K562 (cell line): ENCODE results near the gene FKBP2. TPM values are rescaled to one million over a fixed set of nuclear protein-coding genes. Genes with fewer than 3 reads are reported as not detected.

Experiments
- ATAC-seq: fragments of 200-7000 bp; cut with Tn5 transposase; 3 replicates; pipeline ENCODE4 v1.9.1; 2020; ENCODE audit warnings: moderate library complexity
- BruUV-seq: library from RNA; stranded (reverse); fragments of 400-500 nt; replicated peaks from 2 replicates; lab custom pipeline; 2021; lab: Mats Ljungman, UMichigan
- CTCF ChIA-PET: fragments of 300-600 bp; formaldehyde crosslinking; extraction: SDS; loops from one replicate; lab custom pipeline; 2021; ENCODE audit warnings: low intra/inter-chr PET ratio; lab: Yijun Ruan, JAX
- POLR2A ChIA-PET: fragments of 300-600, 350-650 bp; sonication (Branson Sonifier 250); formaldehyde crosslinking; extraction: SDS; loops from one replicate; lab custom pipeline; 2021; ENCODE audit warnings: antibody characterized with exemption, inconsistent platforms; lab: Yijun Ruan, JAX
- DNase-seq, 4 experiments: peaks; one replicate each; pipeline versions ENCODE4 v3.0.0 to v3.0.0-alpha.2; 2011 to 2018; ENCODE audit warnings: low spot score in 3 of 4, mixed read lengths in 3 of 4; ENCODE audit errors: extremely low read depth in 1 of 4
- FAIRE-seq: peaks from 2 replicates; lab custom pipeline; 2011; peaks lifted over from hg19 to GRCh38; lab: Jason Lieb, UNC
- H2AFZ ChIP-seq: 2 replicates; pipeline ENCODE4 v1.6.0; 2011; ENCODE audit warnings: low read depth, low read length, control low read depth, inconsistent platforms
- H3K27ac ChIP-seq: fragments of 200-600 bp; 3 replicates; pipeline ENCODE4 v1.8.0; 2011; ENCODE audit warnings: low read depth, mild to moderate bottlenecking, control low read depth, inconsistent platforms, low read length, moderate library complexity, mixed read lengths; ENCODE audit errors: extremely low read depth
- H3K27me3 ChIP-seq, 2 experiments: fragments of 300-600 bp in 1 of 2; 2 replicates in 1 of 2; 3 replicates in 1 of 2; pipeline versions ENCODE4 v1.6.0 to v1.8.0; 2011; ENCODE audit warnings: inconsistent platforms in 2 of 2, low read length in 2 of 2, mild to moderate bottlenecking in 1 of 2, mixed read lengths in 1 of 2, moderate library complexity in 1 of 2; ENCODE audit not compliant: control insufficient read depth in 2 of 2, insufficient read depth in 2 of 2
- H3K36me3 ChIP-seq: fragments of 300-600 bp; 3 replicates; pipeline ENCODE4 v1.8.0; 2011; ENCODE audit warnings: mild to moderate bottlenecking, low read length, inconsistent platforms; ENCODE audit not compliant: control insufficient read depth, insufficient read depth
- H3K4me1 ChIP-seq, 2 experiments: fragments of 200-600 bp in 1 of 2; replicated peaks in 1 of 2; 2 replicates in 1 of 2; 3 replicates in 1 of 2; pipeline versions ENCODE4 v1.5.1 to v1.8.0; 2011; ENCODE audit warnings: inconsistent platforms in 2 of 2, low read length in 2 of 2, mild to moderate bottlenecking in 1 of 2, mixed read lengths in 1 of 2, moderate library complexity in 1 of 2; ENCODE audit not compliant: control insufficient read depth in 2 of 2, insufficient read depth in 2 of 2
- H3K4me2 ChIP-seq: 2 replicates; pipeline ENCODE4 v1.6.1; 2011; ENCODE audit warnings: low read length, control low read depth, inconsistent platforms, mixed read lengths; ENCODE audit not compliant: insufficient read depth
- H3K4me3 ChIP-seq: fragments of 200-600 bp; sonication (generic), shearing (Covaris generic); 2 replicates; pipeline ENCODE4 v1.5.1; 2016; ENCODE audit warnings: control low read depth, inconsistent platforms
- H3K79me2 ChIP-seq: fragments of 200-600 bp; 3 replicates; pipeline ENCODE4 v1.8.0; 2011; ENCODE audit warnings: low read length, inconsistent platforms; ENCODE audit not compliant: control insufficient read depth, insufficient read depth
- H3K9ac ChIP-seq, 2 experiments: 2 replicates each; pipeline versions ENCODE4 v1.6.0 to v1.6.1; 2011; ENCODE audit warnings: low read depth in 2 of 2, low read length in 2 of 2, control low read depth in 1 of 2, inconsistent platforms in 1 of 2, mild to moderate bottlenecking in 1 of 2, mixed read lengths in 1 of 2; ENCODE audit not compliant: insufficient read depth in 1 of 2
- H3K9me1 ChIP-seq: one replicate; pipeline ENCODE4 v1.6.0; 2011; ENCODE audit warnings: inconsistent platforms, mild to moderate bottlenecking, low read length, moderate library complexity; ENCODE audit not compliant: control insufficient read depth, insufficient read depth
- H3K9me3 ChIP-seq: replicated peaks from 2 replicates; pipeline ENCODE4 v1.5.1; 2011; ENCODE audit warnings: low read depth, low read length, inconsistent platforms; ENCODE audit not compliant: control insufficient read depth, insufficient read depth
- H4K20me1 ChIP-seq: replicated peaks from 2 replicates; pipeline ENCODE4 v1.6.1; 2011; ENCODE audit warnings: low read length, inconsistent platforms, mixed read lengths; ENCODE audit not compliant: control insufficient read depth, insufficient read depth
- ARNT ChIP-seq, 2 experiments: fragments of 450-650 bp; IDR thresholded peaks; 2 replicates each; pipeline ENCODE4 v1.6.1; 2016; ENCODE audit warnings: mild to moderate bottlenecking in 1 of 2
- BRF1 ChIP-seq: IDR thresholded peaks from 3 replicates; pipeline ENCODE4 v1.6.1; 2011; ENCODE audit warnings: borderline replicate concordance, mild to moderate bottlenecking; ENCODE audit not compliant: insufficient read length; ENCODE audit errors: extremely low read depth
- CREB1 ChIP-seq, 2 experiments: sonication (generic) in 1 of 2; formaldehyde crosslinking in 1 of 2; IDR thresholded peaks; 2 replicates each; pipeline versions ENCODE4 v1.6.1 to v1.8.0; 2012 to 2022; ENCODE audit warnings: inconsistent platforms in 1 of 2, mild to moderate bottlenecking in 1 of 2, missing genetic modification reagents in 1 of 2, moderate library complexity in 1 of 2
- DNMT1 ChIP-seq: fragments of 450-650 bp; IDR thresholded peaks from 2 replicates; pipeline ENCODE4 v1.6.1; 2016; ENCODE audit warnings: antibody characterized with exemption, mild to moderate bottlenecking
- GTF2F1 ChIP-seq: IDR thresholded peaks from 2 replicates; pipeline ENCODE4 v1.6.1; 2011; ENCODE audit warnings: low read depth, low read length, improper control_type of control experiment
- PHB ChIP-seq: fragments of 250-450 bp; sonication (Bioruptor Pico); IDR thresholded peaks from 2 replicates; pipeline ENCODE4 v1.5.0; 2021
- PML ChIP-seq: IDR thresholded peaks from 2 replicates; pipeline ENCODE4 v1.6.1; 2012; ENCODE audit warnings: low read length, inconsistent platforms
- SAFB ChIP-seq: fragments of 200-400 bp; formaldehyde crosslinking; IDR thresholded peaks from 2 replicates; pipeline ENCODE4 v1.6.1; 2017; ENCODE audit warnings: low read depth, low read length, borderline replicate concordance
- SETDB1 ChIP-seq: IDR thresholded peaks from one replicate; pipeline ENCODE4 v1.6.1; 2012; ENCODE audit warnings: low read length, control low read depth, inconsistent platforms
- ZBTB7A ChIP-seq: IDR thresholded peaks from 2 replicates; pipeline ENCODE4 v1.6.1; 2011; ENCODE audit warnings: low read depth, mild to moderate bottlenecking, low read length, moderate library complexity, borderline replicate concordance; ENCODE audit not compliant: control insufficient read depth
- ZC3H4 ChIP-seq: sonication (generic); formaldehyde crosslinking; IDR thresholded peaks from 2 replicates; pipeline ENCODE4 v1.9.0; 2021; ENCODE audit warnings: missing genetic modification reagents, borderline replicate concordance
- ZEB2 ChIP-seq: fragments of 450-650 bp; IDR thresholded peaks from 2 replicates; pipeline ENCODE4 v1.6.1; 2016
- ZNF175 ChIP-seq: fragments of 200-800 bp; sonication (Bioruptor generic); IDR thresholded peaks from 2 replicates; pipeline ENCODE4 v1.6.1; 2016; ENCODE audit warnings: low read depth, mild to moderate bottlenecking, missing genetic modification characterization, missing compliant biosample characterization
- ZNF217 ChIP-seq: sonication (generic); formaldehyde crosslinking; IDR thresholded peaks from 2 replicates; pipeline ENCODE4 v1.8.0; 2022; ENCODE audit warnings: mild to moderate bottlenecking, missing genetic modification reagents
- WGBS: fragments of 100-300 bp; shearing (Covaris generic); methylation state at CpG from one replicate; pipeline ENCODE4 v1.1.6; 2016; ENCODE audit warnings: low coverage, mixed read lengths; ENCODE audit not compliant: insufficient coverage; ENCODE audit errors: missing lambda C conversion rate; 5-methylcytosine and 5-hydroxymethylcytosine counted together
- in situ Hi-C: fragments of 300-500 bp; cut with MboI; formaldehyde crosslinking; loops from 4 replicates; pipeline ENCODE4 v1.15.0; 2018; ENCODE audit warnings: inconsistent platforms, mixed read lengths
- intact Hi-C: fragments of 100-400 bp; cut with micrococcal nuclease; formaldehyde crosslinking; loops from 2 replicates; pipeline ENCODE4 v1.14.2; 2022
- polyA plus RNA-seq, 8 experiments: library from polyadenylated mRNA; depleted of rRNA in 4 of 8; stranded (reverse) in 5 of 8; unstranded in 3 of 8; fragments of >200 nt; fragmentation: Nextera tagmentation in 2 of 8; fragmentation: Illumina TruSeq in 1 of 8; extraction: Ambion mirVana in 2 of 8; extraction: Trizol in 1 of 8; gene quantifications; 2 replicates each; pipeline versions ENCODE4 v1.2.1 to v1.2.3, GENCODE V29; 2011 to 2014; ENCODE audit warnings: inconsistent platforms in 1 of 8, missing spikeins in 1 of 8
- total RNA-seq, 7 experiments: library from RNA; depleted of rRNA in 6 of 7; stranded (reverse); fragments of >200 nt in 6 of 7; fragmentation: Illumina TruSeq in 2 of 7; extraction: Trizol in 2 of 7; gene quantifications; 2 replicates each; pipeline versions ENCODE4 v1.2.1 to v1.2.3, GENCODE V29; 2011 to 2021; ENCODE audit warnings: low replicate concordance in 1 of 7
- TF ChIP-seq, protein P1 (sequence below): sonication (generic); formaldehyde crosslinking; IDR thresholded peaks from 2 replicates; pipeline ENCODE4 v1.9.0; 2022; ENCODE audit warnings: mild to moderate bottlenecking, missing genetic modification reagents

FKBP2 gene
- total and polyA plus RNA-seq, 9 of the 15 experiments (the other 6 are each of a cell fraction or from before 2014, with no cell fraction given): 3.5 to 151 (median 58.1) TPM

DNA sequence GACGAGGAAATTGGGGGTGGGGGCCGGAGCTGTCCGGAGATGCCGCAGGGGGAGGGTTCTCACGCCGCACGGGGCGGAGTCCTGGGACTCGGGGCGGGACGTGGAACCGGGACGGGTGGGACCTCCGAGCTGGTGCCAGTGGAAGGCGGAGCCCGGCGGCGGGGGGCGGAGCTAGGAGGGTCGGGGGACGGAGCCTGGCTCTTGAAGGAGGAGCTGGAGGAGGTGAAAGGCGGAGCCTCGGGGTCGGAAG is 271 bp downstream of the FKBP2 start (continued):
- TF ChIP-seq ZNF175: no peak

- H3K27ac ChIP-seq: peak overlapping the region; percentile 95
- BruUV-seq: TSS peak; percentile 71
- H3K9me1 ChIP-seq: no peaks in the 10 kb centered on the region
- POLR2A ChIA-PET: interaction anchor here (0.5 to 1.7 kb wide), 18 partner anchors 8 to 701 kb away, joined by 3 to 8 read pairs (median 4); partner anchors contain the start of genes ESRRA and FERMT3
- H3K4me2 ChIP-seq: peak overlapping the region; percentile 92
- no peaks in the 10 kb centered on the region for H3K9me3 ChIP-seq
- H4K20me1 ChIP-seq: 0 out of 2 replicates have a peak, but pooled peaks cover 3% of the 10 kb centered on the region
- H3K79me2 ChIP-seq: peaks cover 60% of the 10 kb centered on the region
- H3K9ac ChIP-seq: peak overlapping the region; percentile 91 to 97
- peaks cover 70% of the 10 kb centered on the region for H3K36me3 ChIP-seq
- CTCF ChIA-PET: no interaction called here
- peaks cover 26 to 71% of the 10 kb centered on the region in 2 experiments for H3K4me1 ChIP-seq
- peak; percentile 80 for FAIRE-seq
- intact Hi-C loops: loop anchor here (10.0 kb wide), 1 partner anchor 63 kb away; the partner anchor contains the start of genes CATSPERZ and ESRRA
- WGBS: under 1% methylated on average over 30 of the region's 63 CpGs
- peak; percentile 61 to 99 (median 70) for DNase-seq
- no peaks in the 10 kb centered on the region for H3K27me3 ChIP-seq
- H3K4me3 ChIP-seq: peak overlapping the region; percentile 99
- in situ Hi-C loops: no loop called here
- peak; percentile 69 for ATAC-seq
- peak overlapping the region; percentile 33; the same call in 1 of the 2 replicates for H2AFZ ChIP-seq
- TF ChIP-seq CREB1 (IDR thresholded peaks at IDR 0.05): no peak
- no peak for TF ChIP-seq CREB1 (CRISPR knock-in tag; IDR thresholded peaks at IDR 0.05)
- TF ChIP-seq ZBTB7A: peak; percentile 66
- TF ChIP-seq SETDB1: no peak
- TF ChIP-seq SAFB: 0 out of 2 replicates have a peak, but pooled peaks have one; percentile 41
- TF ChIP-seq ZC3H4 (CRISPR knock-in tag): no peak
- TF ChIP-seq GTF2F1: no peak
- no peak for TF ChIP-seq DNMT1
- TF ChIP-seq, protein P1, sequence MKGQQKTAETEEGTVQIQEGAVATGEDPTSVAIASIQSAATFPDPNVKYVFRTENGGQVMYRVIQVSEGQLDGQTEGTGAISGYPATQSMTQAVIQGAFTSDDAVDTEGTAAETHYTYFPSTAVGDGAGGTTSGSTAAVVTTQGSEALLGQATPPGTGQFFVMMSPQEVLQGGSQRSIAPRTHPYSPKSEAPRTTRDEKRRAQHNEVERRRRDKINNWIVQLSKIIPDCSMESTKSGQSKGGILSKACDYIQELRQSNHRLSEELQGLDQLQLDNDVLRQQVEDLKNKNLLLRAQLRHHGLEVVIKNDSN (CRISPR knock-in tag): no peak; the same call in 1 of the 2 replicates
- TF ChIP-seq ARNT (IDR thresholded peaks at IDR 0.05): no peak
- 0 out of 2 replicates have a peak, but pooled peaks have one; percentile 13 for TF ChIP-seq PML
- peak; percentile 63; the same call in 1 of the 2 replicates for TF ChIP-seq ZEB2
- TF ChIP-seq PHB (CRISPR knock-in tag): peak; percentile 36; the same call in 1 of the 2 replicates
- TF ChIP-seq BRF1: no peak
- TF ChIP-seq ZNF217 (CRISPR knock-in tag): no peak
Measured at GRCh38 chr11:64241491-64242374, 838 bp downstream of the FKBP2 start.
